Common myeloid progenitor, CD34-positive (primary cell): ENCODE measurements around the gene RAB4A.
A peak's percentile ranks its signal among the peaks of the same experiment; 100 is the strongest.
"Not testable (repeated sequence)": the region's sequence is repeated elsewhere in the genome, so short reads cannot be mapped to it uniquely, and the experiment has no call there.

Experiments used
- CTCF ChIA-PET: fragments of 350-600 bp; sonication (Branson Sonifier 250); formaldehyde crosslinking; loops from one replicate; lab custom pipeline; 2021; ENCODE audit warnings: antibody characterized with exemption; lab: Charles Lee
- POLR2A ChIA-PET: fragments of 350-600 bp; sonication (Branson Sonifier 250); formaldehyde crosslinking; loops from one replicate; lab custom pipeline; 2021; ENCODE audit warnings: antibody characterized with exemption; lab: Charles Lee
- DNase-seq, 3 donors: peaks; one replicate each; pipeline versions ENCODE4 v3.0.0 to v3.0.0-alpha.2; 2013
- H3K27ac ChIP-seq, 2 experiments: 1 replicate in 1 of 2; 2 replicates in 1 of 2; pipeline ENCODE4 v1.7.0; 2013; ENCODE audit warnings: inconsistent platforms in 2 of 2, low read length in 2 of 2, mild to moderate bottlenecking in 2 of 2, low read depth in 1 of 2, moderate library complexity in 1 of 2; ENCODE audit not compliant: severe bottlenecking in 2 of 2, insufficient read depth in 1 of 2, poor library complexity in 1 of 2
- H3K27me3 ChIP-seq, 5 experiments: replicated peaks in 2 of 5; 1 replicate in 3 of 5; 2 replicates in 2 of 5; pipeline versions ENCODE4 v1.6.1 to v1.7.0; 2013; ENCODE audit warnings: low read length in 4 of 5, mild to moderate bottlenecking in 2 of 5, moderate library complexity in 2 of 5, inconsistent platforms in 1 of 5; ENCODE audit not compliant: insufficient read depth in 5 of 5, control insufficient read depth in 4 of 5
- H3K36me3 ChIP-seq, 4 experiments: 1 replicate in 2 of 4; 2 replicates in 2 of 4; pipeline versions ENCODE4 v1.6.1 to v1.7.0; 2013; ENCODE audit warnings: low read length in 3 of 4, control low read depth in 1 of 4, mild to moderate bottlenecking in 1 of 4; ENCODE audit not compliant: control insufficient read depth in 4 of 4, insufficient read depth in 4 of 4
- H3K4me1 ChIP-seq, 4 experiments: 1 replicate in 3 of 4; 2 replicates in 1 of 4; pipeline versions ENCODE4 v1.6.1 to v1.7.1; 2013; ENCODE audit warnings: low read length in 3 of 4, mild to moderate bottlenecking in 3 of 4, control low read depth in 1 of 4, inconsistent platforms in 1 of 4, moderate library complexity in 1 of 4; ENCODE audit not compliant: control insufficient read depth in 4 of 4, insufficient read depth in 4 of 4; ENCODE audit errors: control extremely low read depth in 1 of 4
- H3K4me3 ChIP-seq, 7 experiments: 1 replicate in 4 of 7; 2 replicates in 3 of 7; pipeline versions ENCODE4 v1.5.1 to v1.7.0; 2013; ENCODE audit warnings: mild to moderate bottlenecking in 7 of 7, low read length in 6 of 7, moderate library complexity in 6 of 7, inconsistent platforms in 2 of 7, low read depth in 2 of 7, control low read depth in 1 of 7; ENCODE audit not compliant: insufficient read depth in 4 of 7, control insufficient read depth in 1 of 7; ENCODE audit errors: extremely low read depth in 1 of 7
- H3K9me3 ChIP-seq, 5 experiments: 1 replicate in 4 of 5; 2 replicates in 1 of 5; pipeline versions ENCODE4 v1.6.1 to v1.7.1; 2013; ENCODE audit warnings: low read length in 4 of 5, mild to moderate bottlenecking in 2 of 5, inconsistent platforms in 1 of 5, low read depth in 1 of 5, moderate library complexity in 1 of 5; ENCODE audit not compliant: control insufficient read depth in 4 of 5, insufficient read depth in 2 of 5; ENCODE audit errors: control extremely low read depth in 1 of 5
- WGBS: methylation state at CpG from one replicate; pipeline ENCODE4 v1.1.5; 2013; ENCODE audit not compliant: insufficient coverage; 5-methylcytosine and 5-hydroxymethylcytosine counted together

The RAB4A gene

DNA sequence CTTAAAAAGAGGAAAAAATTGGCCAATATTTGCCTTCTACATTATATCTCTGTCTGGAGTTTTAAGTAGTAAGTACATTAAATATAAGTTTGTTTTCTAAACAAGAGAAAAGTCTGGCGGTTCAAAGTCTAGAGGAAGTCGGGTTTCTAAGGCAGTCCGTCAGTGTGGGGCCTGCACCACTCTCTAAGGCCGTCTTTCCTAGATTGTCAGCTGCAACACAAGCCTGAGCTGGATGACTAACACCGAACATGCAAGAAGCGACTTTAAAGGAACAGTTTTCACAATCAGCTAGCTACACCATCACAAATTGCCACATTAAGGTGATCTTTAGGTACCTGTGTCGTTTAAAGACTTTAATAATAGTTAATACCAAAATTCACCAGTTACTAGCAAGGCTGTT, 52.3 kb downstream of the RAB4A start:
- Histone ChIP-seq H3K4me1 (peaks cover 0 to 4% (median 0%) of the 10 kb centered on the region in 4 experiments), H3K4me3 (no peak overlapping the region), H3K27me3 (no peaks in the 10 kb centered on the region), H3K27ac (no peak overlapping the region), H3K9me3 (no peaks in the 10 kb centered on the region), H3K36me3 (peaks cover 0 to 44% (median 23%) of the 10 kb centered on the region in 4 experiments)
- ChIA-PET POLR2A (no interaction called here), CTCF (interaction anchor here (1.0 kb wide), 1 partner anchor 12 kb away, joined by 3 read pairs; no protein-coding TSS in a partner anchor)
- 100% methylated on average over 3 of the region's 7 CpGs for WGBS
- no peak for DNase-seq

GRCh38 chr1:229323885-229324553, 53.1 kb downstream of the RAB4A start:
- no peaks in the 10 kb centered on the region for H3K9me3 ChIP-seq
- H3K27me3 ChIP-seq = no peaks in the 10 kb centered on the region
- H3K27ac ChIP-seq = no peak overlapping the region
- POLR2A ChIA-PET = no interaction called here
- DNase-seq = no peak
- peaks cover 0 to 4% (median 0%) of the 10 kb centered on the region in 4 experiments for H3K4me1 ChIP-seq
- H3K36me3 ChIP-seq = peaks cover 0 to 48% (median 26%) of the 10 kb centered on the region in 4 experiments
- H3K4me3 ChIP-seq = no peak overlapping the region
- no CpG with 5 or more reads among the region's 2 CpGs for WGBS
- CTCF ChIA-PET = interaction anchor here (1.0 to 1.3 kb wide), 2 partner anchors 12 to 65 kb away, joined by 3 to 4 read pairs; no protein-coding TSS in a partner anchor

- WGBS = no CpG with 5 or more reads among the region's 2 CpGs
- no peaks in the 10 kb centered on the region for H3K9me3 ChIP-seq
- H3K4me3 ChIP-seq = peak overlapping the region in 2 of 7 experiments; percentile 30 to 65
- CTCF ChIA-PET = interaction anchor here (1.1 to 1.3 kb wide), 2 partner anchors 12 to 67 kb away, joined by 3 to 4 read pairs; no protein-coding TSS in a partner anchor
- H3K27ac ChIP-seq = peak overlapping the region in 1 of 2 experiments; percentile 69
- peaks cover 0 to 42% (median 18%) of the 10 kb centered on the region in 4 experiments for H3K36me3 ChIP-seq
- DNase-seq = peak in 1 of 3 donors; percentile 11
- peaks cover 0 to 4% (median 0%) of the 10 kb centered on the region in 4 experiments for H3K4me1 ChIP-seq
- POLR2A ChIA-PET = interaction anchor here (1.1 kb wide), 1 partner anchor 16 kb away, joined by 3 read pairs; no protein-coding TSS in a partner anchor
- H3K27me3 ChIP-seq = no peaks in the 10 kb centered on the region
These were observed 54.5 kb downstream of the RAB4A start for GRCh38 chr1:229325401-229325800.

DNA sequence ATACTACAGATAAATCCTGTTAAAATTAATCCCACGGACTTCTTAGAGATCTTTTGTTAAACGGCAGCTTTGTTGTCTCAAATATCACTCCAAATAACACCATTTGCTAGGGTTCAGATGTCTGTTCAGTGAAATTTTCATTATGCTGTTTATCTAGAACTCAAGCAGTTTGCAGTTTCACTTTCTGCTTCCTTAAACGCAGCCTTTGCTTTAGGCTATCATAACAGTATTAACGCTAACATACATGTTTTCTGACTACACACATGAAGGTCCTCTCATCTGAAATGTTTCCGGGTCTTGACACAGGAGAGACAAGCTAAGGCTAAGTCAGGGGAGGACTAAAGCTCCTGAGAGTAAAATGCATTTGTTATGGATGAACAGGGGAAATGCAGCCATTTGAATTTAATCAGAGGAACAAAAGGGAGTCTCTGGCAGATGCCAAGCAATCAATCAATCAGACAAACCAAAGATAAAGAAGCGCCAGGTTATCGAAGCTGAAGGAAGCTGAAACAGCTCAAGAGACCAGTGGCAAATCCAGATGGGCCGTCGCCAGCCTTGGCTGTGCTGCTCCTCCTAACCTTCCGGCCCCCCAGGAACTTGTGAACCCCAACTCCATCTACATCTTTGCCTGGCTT, 55.1 kb downstream of the RAB4A start:
- Histone ChIP-seq H3K27me3 (no peaks in the 10 kb centered on the region), H3K4me3 (peak overlapping the region in 2 of 7 experiments; percentile 30 to 65), H3K9me3 (no peaks in the 10 kb centered on the region), H3K4me1 (peaks cover 0 to 4% (median 0%) of the 10 kb centered on the region in 4 experiments), H3K36me3 (peaks cover 0 to 42% (median 18%) of the 10 kb centered on the region in 4 experiments), H3K27ac (peak overlapping the region in 1 of 2 experiments; percentile 69)
- peak in 1 of 3 donors; percentile 28 for DNase-seq
- ChIA-PET CTCF (interaction anchor here (0.8 to 1.1 kb wide), 2 partner anchors 9 to 11 kb away, joined by 3 read pairs; no protein-coding TSS in a partner anchor), POLR2A (no interaction called here)
- WGBS = 92% methylated on average over 5 of the region's 10 CpGs

GRCh38 chr1:229326601-229327000, 55.7 kb downstream of the RAB4A start:
- DNase-seq = no peak
- 90% methylated on average over 10 of the region's 12 CpGs for WGBS
- H3K27ac ChIP-seq = no peak overlapping the region
- no peak overlapping the region for H3K4me3 ChIP-seq
- POLR2A ChIA-PET = no interaction called here
- no peaks in the 10 kb centered on the region for H3K9me3 ChIP-seq
- H3K27me3 ChIP-seq = no peaks in the 10 kb centered on the region
- H3K36me3 ChIP-seq = peaks cover 0 to 39% (median 18%) of the 10 kb centered on the region in 4 experiments
- H3K4me1 ChIP-seq = peaks cover 0 to 4% (median 0%) of the 10 kb centered on the region in 4 experiments
- CTCF ChIA-PET = interaction anchor here (0.8 to 1.1 kb wide), 2 partner anchors 8 to 11 kb away, joined by 3 read pairs; no protein-coding TSS in a partner anchor

DNA sequence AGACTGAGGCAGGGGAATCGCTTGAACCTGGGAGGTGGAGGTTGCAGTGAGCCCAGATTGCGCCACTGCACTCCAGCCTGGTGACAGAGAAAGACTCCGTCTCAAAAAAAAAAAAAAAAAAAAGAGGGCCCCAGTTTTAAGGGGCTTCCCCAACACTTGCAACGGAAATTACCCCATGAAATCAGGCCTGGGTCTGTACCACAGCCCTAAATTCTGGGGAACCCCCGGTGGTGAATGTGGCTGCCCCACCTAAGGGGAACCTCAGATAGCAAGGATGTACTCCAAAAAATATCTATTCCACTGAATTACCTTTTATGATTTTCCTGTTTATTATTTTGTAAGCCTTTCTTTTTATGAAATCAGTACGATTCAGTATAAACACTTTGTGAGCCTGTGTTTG, 56.9 kb downstream of the RAB4A start:
- POLR2A ChIA-PET, H3K4me1 ChIP-seq, H3K27ac ChIP-seq, H3K4me3 ChIP-seq, H3K27me3 ChIP-seq, H3K9me3 ChIP-seq, CTCF ChIA-PET: not testable (repeated sequence)
- peaks cover 0 to 34% (median 18%) of the 10 kb centered on the region in 4 experiments for H3K36me3 ChIP-seq
- peak in 2 of 3 donors; percentile 14 to 22 for DNase-seq
- WGBS = 100% methylated on average over 6 of the region's 6 CpGs
